Thymus (tissue), 11 donors: ENCODE measurements around the gene ASB6. TPM values are rescaled to one million over a fixed set of nuclear protein-coding genes. Genes with fewer than 3 reads are reported as not detected.
"Not testable (repeated sequence)": the region's sequence is repeated elsewhere in the genome, so short reads cannot be mapped to it uniquely, and the experiment has no call there.

Experiments
- DNase-seq, 9 donors: peaks; one replicate each; pipeline ENCODE4 v3.0.0-alpha.2; 2013; ENCODE audit warnings: low spot score in 9 of 9, low read depth in 6 of 9, missing footprints in 1 of 9
- H3K27ac ChIP-seq, 2 donors: one replicate each; pipeline ENCODE4 v1.5.1; 2013; ENCODE audit warnings: control low read depth in 1 of 2, low read depth in 1 of 2, low read length in 1 of 2, mild to moderate bottlenecking in 1 of 2, moderate library complexity in 1 of 2
- H3K27me3 ChIP-seq, 2 donors: one replicate each; pipeline ENCODE4 v1.5.1; 2013; ENCODE audit warnings: low read length in 1 of 2; ENCODE audit not compliant: control insufficient read depth in 2 of 2, insufficient read depth in 1 of 2
- H3K36me3 ChIP-seq, 2 donors: one replicate each; pipeline ENCODE4 v1.5.1; 2013; ENCODE audit warnings: low read length in 1 of 2, mild to moderate bottlenecking in 1 of 2, moderate library complexity in 1 of 2; ENCODE audit not compliant: control insufficient read depth in 2 of 2, insufficient read depth in 2 of 2
- H3K4me1 ChIP-seq, 2 donors: one replicate each; pipeline ENCODE4 v1.5.1; 2013; ENCODE audit warnings: low read length in 2 of 2; ENCODE audit not compliant: control insufficient read depth in 2 of 2, insufficient read depth in 2 of 2
- H3K4me3 ChIP-seq, 2 donors: one replicate each; pipeline ENCODE4 v1.5.1; 2013; ENCODE audit warnings: low read length in 2 of 2, control low read depth in 1 of 2, mild to moderate bottlenecking in 1 of 2
- H3K9me3 ChIP-seq, 2 donors: one replicate each; pipeline ENCODE4 v1.5.1; 2013; ENCODE audit warnings: low read length in 1 of 2, mild to moderate bottlenecking in 1 of 2; ENCODE audit not compliant: control insufficient read depth in 2 of 2, insufficient read depth in 1 of 2
- WGBS: extraction: QIAGEN DNeasy Blood & Tissue Kit; methylation state at CpG from one replicate; pipeline ENCODE4 v1.1.7; 2013; 5-methylcytosine and 5-hydroxymethylcytosine counted together
- polyA plus RNA-seq: library from polyadenylated mRNA; stranded (reverse); fragments of 200-250 nt; gene quantifications from one replicate; pipeline ENCODE4 v1.2.3, GENCODE V29; 2013
- total RNA-seq: library from RNA; stranded (reverse); fragments of 120-200 nt; gene quantifications from one replicate; pipeline ENCODE4 v1.2.4, GENCODE V29; 2013
- donor health status: healthy.

The ASB6 gene
- total and polyA plus RNA-seq, 2 donors = 8.8 to 20.5 TPM

- Histone ChIP-seq H3K4me3 (peak overlapping the region; percentile 76 to 95), H3K27ac (peak overlapping the region in 1 of 2 donors; percentile 53), H3K9me3 (no peaks in the 10 kb centered on the region), H3K36me3 (peaks cover 31 to 38% of the 10 kb centered on the region in 2 donors), H3K27me3 (peaks cover 0 to 2% of the 10 kb centered on the region in 2 donors), H3K4me1 (peaks cover 13 to 22% of the 10 kb centered on the region in 2 donors)
- WGBS = 23% methylated on average over 44 of the region's 44 CpGs
- no peak for DNase-seq
These were observed 841 bp downstream of the ASB6 start for GRCh38 chr9:129640871-129641749.

- Histone ChIP-seq H3K27ac (no peak overlapping the region), H3K4me1 (peaks cover 13 to 22% of the 10 kb centered on the region in 2 donors), H3K27me3 (peaks cover 0 to 2% of the 10 kb centered on the region in 2 donors), H3K9me3 (no peaks in the 10 kb centered on the region), H3K4me3 (no peak overlapping the region), H3K36me3 (peaks cover 38 to 45% of the 10 kb centered on the region in 2 donors)
- DNase-seq = no peak
- 93% methylated on average over 25 of the region's 25 CpGs for WGBS
These were observed 1.7 kb downstream of the ASB6 start for GRCh38 chr9:129640086-129640870.

GRCh38 chr9:129639756-129640085, 2.2 kb downstream of the ASB6 start:
- Histone ChIP-seq H3K27me3 (no peaks in the 10 kb centered on the region), H3K36me3 (peaks cover 43 to 50% of the 10 kb centered on the region in 2 donors), H3K9me3 (no peaks in the 10 kb centered on the region), H3K27ac (no peak overlapping the region), H3K4me3 (no peak overlapping the region), H3K4me1 (peaks cover 13 to 22% of the 10 kb centered on the region in 2 donors)
- WGBS = 96% methylated on average over 12 of the region's 12 CpGs
- DNase-seq = no peak

GRCh38 chr9:129639034-129639630, 2.8 kb downstream of the ASB6 start:
- H3K4me3 ChIP-seq = no peak overlapping the region
- H3K9me3 ChIP-seq = no peaks in the 10 kb centered on the region
- 98% methylated on average over 17 of the region's 17 CpGs for WGBS
- DNase-seq = no peak
- H3K27me3 ChIP-seq = no peaks in the 10 kb centered on the region
- H3K27ac ChIP-seq = no peak overlapping the region
- H3K4me1 ChIP-seq = peaks cover 13 to 22% of the 10 kb centered on the region in 2 donors
- H3K36me3 ChIP-seq = peaks cover 49 to 56% of the 10 kb centered on the region in 2 donors

- Histone ChIP-seq H3K27me3 (no peaks in the 10 kb centered on the region), H3K4me1 (peaks cover 13 to 22% of the 10 kb centered on the region in 2 donors), H3K27ac (no peak overlapping the region), H3K36me3 (peaks cover 62 to 68% of the 10 kb centered on the region in 2 donors), H3K9me3 (no peaks in the 10 kb centered on the region), H3K4me3 (no peak overlapping the region)
- WGBS = 96% methylated on average over 29 of the region's 29 CpGs
- no peak for DNase-seq
These were observed 4.1 kb downstream of the ASB6 start for GRCh38 chr9:129637673-129638439.

- H3K27me3 ChIP-seq = no peaks in the 10 kb centered on the region
- no peak overlapping the region for H3K4me3 ChIP-seq
- no peak overlapping the region for H3K27ac ChIP-seq
- H3K9me3 ChIP-seq = no peaks in the 10 kb centered on the region
- no peak for DNase-seq
- peaks cover 11 to 18% of the 10 kb centered on the region in 2 donors for H3K4me1 ChIP-seq
- 58% methylated on average over 9 of the region's 9 CpGs for WGBS
- peaks cover 69 to 74% of the 10 kb centered on the region in 2 donors for H3K36me3 ChIP-seq
These were observed 4.8 kb downstream of the ASB6 start for GRCh38 chr9:129637102-129637501.

GRCh38 chr9:129636343-129636742, 5.6 kb downstream of the ASB6 start:
- WGBS = 98% methylated on average over 10 of the region's 10 CpGs
- H3K27ac ChIP-seq, H3K4me3 ChIP-seq, H3K9me3 ChIP-seq, H3K27me3 ChIP-seq, DNase-seq: not testable (repeated sequence)
- H3K36me3 ChIP-seq = peaks cover 75 to 77% of the 10 kb centered on the region in 2 donors
- H3K4me1 ChIP-seq = peaks cover 11 to 17% of the 10 kb centered on the region in 2 donors

GRCh38 chr9:129635099-129636065, 6.6 kb downstream of the ASB6 start:
- H3K4me1 ChIP-seq = peaks cover 1 to 8% of the 10 kb centered on the region in 2 donors
- DNase-seq = no peak
- 98% methylated on average over 34 of the region's 34 CpGs for WGBS

More at GRCh38 chr9:129635099-129636065, 6.6 kb downstream of the ASB6 start:
- peaks cover 82 to 83% of the 10 kb centered on the region in 2 donors for H3K36me3 ChIP-seq
- no peaks in the 10 kb centered on the region for H3K27me3 ChIP-seq
- no peaks in the 10 kb centered on the region for H3K9me3 ChIP-seq
- no peak overlapping the region for H3K4me3 ChIP-seq
- peak overlapping the region in 1 of 2 donors; percentile 15 for H3K27ac ChIP-seq
